Testis (tissue), 3 donors: ENCODE data around the gene GTSE1. TPM values are rescaled to one million over a fixed set of nuclear protein-coding genes. Genes with fewer than 3 reads are reported as not detected.
"Not testable (repeated sequence)": the region's sequence is repeated elsewhere in the genome, so short reads cannot be mapped to it uniquely, and the experiment has no call there.

Experiments
- DNase-seq: peaks from one replicate; pipeline ENCODE4 v3.0.0-alpha.2; 2019
- H3K27ac ChIP-seq, 2 donors: fragments of 200-600 bp; sonication (generic); one replicate each; pipeline ENCODE4 v1.5.1; 2019
- H3K27me3 ChIP-seq: fragments of 200-600 bp; sonication (generic); one replicate; pipeline ENCODE4 v1.5.1; 2019
- H3K36me3 ChIP-seq: fragments of 200-600 bp; sonication (generic); one replicate; pipeline ENCODE4 v1.5.1; 2017; ENCODE audit warnings: low read depth; ENCODE audit errors: missing control alignments
- H3K4me1 ChIP-seq: fragments of 200-600 bp; sonication (generic); one replicate; pipeline ENCODE4 v1.5.1; 2019
- H3K4me3 ChIP-seq, 2 donors: fragments of 200-600 bp; sonication (generic); one replicate each; pipeline ENCODE4 v1.5.1; 2017 to 2019
- H3K9me3 ChIP-seq: fragments of 200-600 bp; sonication (generic); one replicate; pipeline ENCODE4 v1.5.1; 2017
- POLR2A ChIP-seq: fragments of 450-650 bp; IDR thresholded peaks from one replicate; pipeline ENCODE4 v1.6.1; 2017; ENCODE audit warnings: antibody characterized with exemption, mild to moderate bottlenecking, moderate library complexity
- WGBS, 2 donors: methylation state at CpG; one replicate each; pipeline ENCODE4 v1.1.5; 2018; 5-methylcytosine and 5-hydroxymethylcytosine counted together
- intact Hi-C: fragments of 100-400 bp; cut with DNase I; formaldehyde crosslinking; loops from one replicate; pipeline ENCODE4 v1.15.1; 2023; ENCODE audit warnings: low total_unique reads
- polyA plus RNA-seq: library from polyadenylated mRNA; stranded (reverse); fragments of 350-450 nt; fragmentation: Illumina TruSeq; extraction: RNeasy Lipid Tissue Mini Kit (QIAGEN cat#74804); gene quantifications from one replicate; pipeline ENCODE4 v1.2.3, GENCODE V29; 2014; ENCODE audit warnings: low read depth, low replicate concordance; ENCODE audit not compliant: insufficient read depth
- total RNA-seq, 2 donors: library from RNA; depleted of rRNA; stranded (reverse); fragments of >200 nt; gene quantifications; one replicate each; pipeline ENCODE4 v1.2.3, GENCODE V29; 2016
- TF ChIP-seq, protein P1 (sequence below), 3 experiments: fragments of 450-650 bp in 2 of 3; fragments of 200-600 bp in 1 of 3; sonication (generic) in 1 of 3; IDR thresholded peaks; one replicate each; pipeline ENCODE4 v1.5.1; 2016 to 2019; ENCODE audit warnings: antibody characterized with exemption in 3 of 3, mild to moderate bottlenecking in 2 of 3, moderate library complexity in 1 of 3

The GTSE1 gene
- total and polyA plus RNA-seq, 3 donors from 2014 or later = 9.0 to 22.9 (median 10.0) TPM

DNA sequence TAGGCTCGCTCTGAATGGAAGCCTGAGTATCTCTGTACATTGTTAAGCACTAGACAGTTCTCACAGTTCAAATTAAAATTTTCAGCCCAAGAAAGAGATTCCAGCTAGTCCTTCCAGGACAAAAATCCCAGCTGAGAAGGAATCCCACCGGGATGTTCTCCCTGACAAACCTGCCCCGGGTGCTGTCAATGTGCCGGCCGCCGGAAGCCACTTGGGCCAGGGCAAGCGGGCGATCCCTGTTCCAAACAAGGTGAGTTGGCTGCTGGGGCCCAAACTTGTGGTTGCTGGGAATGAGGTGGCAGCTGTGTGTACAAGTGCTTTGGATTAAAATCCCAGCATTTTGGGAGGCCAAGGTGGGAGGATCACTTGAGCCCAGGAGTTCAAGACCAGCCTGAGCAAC, 15.4 kb downstream of the GTSE1 start:
- 95 to 97% methylated on average over 8 of the region's 8 CpGs for WGBS, 2 donors
- Histone ChIP-seq H3K4me1 (no peaks in the 10 kb centered on the region), H3K4me3 (no peak overlapping the region), H3K27ac (no peak overlapping the region), H3K27me3 (no peaks in the 10 kb centered on the region), H3K36me3 (no peaks in the 10 kb centered on the region), H3K9me3 (no peaks in the 10 kb centered on the region)
- DNase-seq = no peak
- intact Hi-C loops = loop anchor here (5.0 to 10.0 kb wide), 2 partner anchors 190 to 317 kb away; no protein-coding TSS in a partner anchor
- TF ChIP-seq, protein P1, sequence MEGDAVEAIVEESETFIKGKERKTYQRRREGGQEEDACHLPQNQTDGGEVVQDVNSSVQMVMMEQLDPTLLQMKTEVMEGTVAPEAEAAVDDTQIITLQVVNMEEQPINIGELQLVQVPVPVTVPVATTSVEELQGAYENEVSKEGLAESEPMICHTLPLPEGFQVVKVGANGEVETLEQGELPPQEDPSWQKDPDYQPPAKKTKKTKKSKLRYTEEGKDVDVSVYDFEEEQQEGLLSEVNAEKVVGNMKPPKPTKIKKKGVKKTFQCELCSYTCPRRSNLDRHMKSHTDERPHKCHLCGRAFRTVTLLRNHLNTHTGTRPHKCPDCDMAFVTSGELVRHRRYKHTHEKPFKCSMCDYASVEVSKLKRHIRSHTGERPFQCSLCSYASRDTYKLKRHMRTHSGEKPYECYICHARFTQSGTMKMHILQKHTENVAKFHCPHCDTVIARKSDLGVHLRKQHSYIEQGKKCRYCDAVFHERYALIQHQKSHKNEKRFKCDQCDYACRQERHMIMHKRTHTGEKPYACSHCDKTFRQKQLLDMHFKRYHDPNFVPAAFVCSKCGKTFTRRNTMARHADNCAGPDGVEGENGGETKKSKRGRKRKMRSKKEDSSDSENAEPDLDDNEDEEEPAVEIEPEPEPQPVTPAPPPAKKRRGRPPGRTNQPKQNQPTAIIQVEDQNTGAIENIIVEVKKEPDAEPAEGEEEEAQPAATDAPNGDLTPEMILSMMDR (IDR thresholded peaks at IDR 0.05) = no peak
- no peak for TF ChIP-seq POLR2A

DNA sequence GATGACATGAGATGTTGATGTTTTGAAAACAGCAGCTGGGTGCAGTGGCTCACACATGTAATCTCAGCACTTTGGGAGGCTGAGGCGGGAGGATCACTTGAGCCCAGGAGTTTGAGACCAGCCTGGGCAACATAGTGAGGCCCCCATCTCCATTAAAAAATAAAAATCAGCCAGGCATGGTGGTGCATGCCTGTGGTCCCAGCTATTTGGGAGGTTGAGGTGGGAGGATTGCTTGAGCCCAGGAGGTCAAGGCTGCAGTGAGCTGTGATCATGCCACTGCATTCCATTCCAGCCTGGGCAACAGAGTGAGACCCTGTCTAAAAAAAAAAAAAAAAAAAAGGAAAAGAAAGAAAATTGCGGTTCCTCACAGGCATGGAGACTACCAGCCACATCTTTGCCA, 16.2 kb downstream of the GTSE1 start:
- not testable (repeated sequence) for H3K36me3 ChIP-seq, H3K4me1 ChIP-seq, H3K27ac ChIP-seq, H3K9me3 ChIP-seq, H3K27me3 ChIP-seq, DNase-seq, H3K4me3 ChIP-seq
- 89 to 97% methylated on average over 1 to 2 of the region's 2 CpGs for WGBS, 2 donors
- intact Hi-C loops = loop anchor here (5.0 to 10.0 kb wide), 2 partner anchors 191 to 318 kb away; no protein-coding TSS in a partner anchor

DNA sequence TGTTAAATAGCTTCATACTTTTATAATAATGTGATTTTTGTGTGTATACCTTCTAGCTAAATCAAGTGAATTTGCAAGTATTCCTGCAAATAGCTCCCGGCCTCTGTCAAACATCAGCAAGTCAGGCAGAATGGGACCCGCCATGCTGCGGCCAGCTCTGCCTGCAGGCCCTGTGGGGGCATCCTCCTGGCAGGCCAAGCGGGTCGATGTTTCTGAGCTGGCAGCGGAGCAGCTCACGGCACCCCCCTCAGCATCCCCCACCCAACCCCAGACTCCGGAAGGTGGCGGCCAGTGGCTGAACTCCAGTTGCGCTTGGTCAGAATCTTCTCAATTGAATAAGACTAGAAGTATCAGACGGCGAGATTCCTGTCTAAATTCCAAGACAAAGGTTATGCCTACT, 19.3 kb downstream of the GTSE1 start:
- Histone ChIP-seq H3K36me3 (no peaks in the 10 kb centered on the region), H3K4me3 (no peak overlapping the region), H3K9me3 (no peaks in the 10 kb centered on the region), H3K27me3 (no peaks in the 10 kb centered on the region), H3K4me1 (peaks cover 11% of the 10 kb centered on the region), H3K27ac (no peak overlapping the region)
- DNase-seq = no peak
- TF ChIP-seq, protein P1 (IDR thresholded peaks at IDR 0.05) = no peak
- no peak for TF ChIP-seq POLR2A
- WGBS, 2 donors = 89 to 91% methylated on average over 12 of the region's 12 CpGs
- intact Hi-C loops = loop anchor here (10.0 kb wide), 1 partner anchor 321 kb away; no protein-coding TSS in a partner anchor

DNA sequence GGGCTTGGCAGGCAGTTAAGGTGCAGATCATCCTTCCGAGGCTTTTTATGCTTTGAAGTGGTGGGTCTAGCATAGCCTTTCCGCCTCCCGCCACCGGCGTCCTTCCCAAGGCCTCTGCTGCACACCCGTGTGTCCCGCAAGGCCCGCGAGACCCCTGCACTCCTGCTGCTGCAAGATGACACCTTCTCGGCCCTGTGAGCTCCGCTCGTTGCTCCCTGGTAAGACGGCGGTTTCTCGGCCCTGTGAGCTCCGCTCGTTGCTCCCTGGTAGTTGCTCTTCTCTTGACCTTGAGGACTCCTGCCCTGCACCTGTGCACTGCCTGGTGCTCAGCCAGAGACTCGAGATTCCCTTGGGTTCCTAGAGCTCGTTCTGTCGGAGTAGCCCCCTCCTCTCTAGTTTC, 21.0 kb downstream of the GTSE1 start:
- H3K27ac ChIP-seq = no peak overlapping the region
- no peak overlapping the region for H3K4me3 ChIP-seq
- H3K27me3 ChIP-seq = no peaks in the 10 kb centered on the region
- no peaks in the 10 kb centered on the region for H3K9me3 ChIP-seq
- DNase-seq = no peak
- H3K4me1 ChIP-seq = peaks cover 11% of the 10 kb centered on the region
- WGBS, 2 donors = 85 to 87% methylated on average over 20 of the region's 20 CpGs
- no peaks in the 10 kb centered on the region for H3K36me3 ChIP-seq
- intact Hi-C loops = loop anchor here (10.0 kb wide), 1 partner anchor 323 kb away; no protein-coding TSS in a partner anchor
- TF ChIP-seq POLR2A = no peak
- TF ChIP-seq, protein P1 (IDR thresholded peaks at IDR 0.05) = no peak

DNA sequence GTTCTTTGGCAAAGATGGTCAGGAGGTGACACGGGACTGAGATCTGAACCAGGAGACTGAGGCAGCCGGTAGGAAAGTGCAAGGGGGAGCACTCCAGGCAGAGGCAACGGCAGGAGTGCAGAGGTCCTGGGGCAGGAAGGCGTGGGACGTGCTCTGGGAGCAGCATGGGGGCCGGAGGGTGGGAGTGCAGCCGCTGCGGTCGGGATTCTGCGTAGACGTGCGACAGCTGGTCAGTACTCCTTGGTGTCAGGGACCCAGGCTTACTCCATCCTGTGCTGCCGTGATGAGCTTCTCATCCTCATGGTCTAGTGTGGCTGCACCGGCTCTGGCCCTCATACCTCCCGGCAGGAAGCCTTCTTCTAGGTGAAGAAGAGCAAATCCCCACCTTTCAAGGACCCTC, 21.9 kb downstream of the GTSE1 start:
- H3K4me1 ChIP-seq = peaks cover 11% of the 10 kb centered on the region
- no peaks in the 10 kb centered on the region for H3K36me3 ChIP-seq
- no peak overlapping the region for H3K4me3 ChIP-seq
- TF ChIP-seq, protein P1 (IDR thresholded peaks at IDR 0.05) = no peak
- TF ChIP-seq POLR2A = no peak
- intact Hi-C loops = loop anchor here (10.0 kb wide), 1 partner anchor 324 kb away; no protein-coding TSS in a partner anchor
- WGBS, 2 donors = 63 to 66% methylated on average over 14 to 15 of the region's 15 CpGs
- no peaks in the 10 kb centered on the region for H3K9me3 ChIP-seq
- no peak overlapping the region for H3K27ac ChIP-seq
- DNase-seq = no peak
- no peaks in the 10 kb centered on the region for H3K27me3 ChIP-seq
